IMR-90 (cell line): ENCODE results near the gene SLC12A7.

ENCODE experiments used
- CTCF ChIP-seq: conservative IDR thresholded peaks from 2 replicates; pipeline ENCODE4 v1.5.1; 2012; ENCODE audit warnings: mild to moderate bottlenecking, low read depth, low read length, improper control_type of control experiment
- ELK1 ChIP-seq: fragments of 150-350 bp; IDR thresholded peaks from 2 replicates; pipeline ENCODE4 v1.6.1; 2016; ENCODE audit warnings: low read depth, mild to moderate bottlenecking, low read length, moderate library complexity, borderline replicate concordance

GRCh38 chr5:1010641-1011046, 101.2 kb downstream of the SLC12A7 start:
- TF ChIP-seq ELK1 (no peak), CTCF (no peak)
